Measurements from ENCODE around the gene ADAMTSL3. TPM values are rescaled to one million over a fixed set of nuclear protein-coding genes. Genes with fewer than 3 reads are reported as not detected.
A peak's percentile ranks its signal among the peaks of the same experiment; 100 is the strongest.

ADAMTSL3 gene
- polyA plus RNA-seq, 3 donors, result 3.0 to 4.5 (median 3.5) TPM

GRCh38 chr15:83654379-83655236, 685 bp downstream of the ADAMTSL3 start:
- peak in 1 of 3 donors; percentile 4 for DNase-seq (ENCODE audit: low read depth in 3 of 3, low spot score in 2 of 3)

- no peak for DNase-seq (ENCODE audit: low read depth in 3 of 3, low spot score in 2 of 3)
These were observed 1.3 kb downstream of the ADAMTSL3 start for GRCh38 chr15:83655237-83655616.

DNA sequence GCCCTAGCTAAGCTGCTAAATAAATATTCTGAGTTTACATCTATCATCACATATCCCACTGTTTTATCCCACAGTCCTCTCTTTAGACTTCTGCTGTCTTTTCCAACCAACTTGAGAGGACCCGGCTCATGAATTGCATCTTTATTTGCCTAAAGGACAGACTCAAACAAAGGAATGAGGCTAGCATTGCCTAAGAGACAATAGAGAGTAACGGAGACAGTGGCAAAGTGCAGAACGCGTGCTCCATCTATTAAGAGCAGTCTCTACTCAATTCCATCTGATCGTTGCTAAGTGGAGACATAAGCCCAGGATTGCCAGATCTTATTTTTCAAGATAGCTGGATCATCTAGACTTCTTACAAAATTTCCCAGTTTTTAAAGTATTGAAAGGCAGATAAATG, 2.3 kb downstream of the ADAMTSL3 start:
- no peak for DNase-seq (ENCODE audit: low read depth in 3 of 3, low spot score in 2 of 3)

DNA sequence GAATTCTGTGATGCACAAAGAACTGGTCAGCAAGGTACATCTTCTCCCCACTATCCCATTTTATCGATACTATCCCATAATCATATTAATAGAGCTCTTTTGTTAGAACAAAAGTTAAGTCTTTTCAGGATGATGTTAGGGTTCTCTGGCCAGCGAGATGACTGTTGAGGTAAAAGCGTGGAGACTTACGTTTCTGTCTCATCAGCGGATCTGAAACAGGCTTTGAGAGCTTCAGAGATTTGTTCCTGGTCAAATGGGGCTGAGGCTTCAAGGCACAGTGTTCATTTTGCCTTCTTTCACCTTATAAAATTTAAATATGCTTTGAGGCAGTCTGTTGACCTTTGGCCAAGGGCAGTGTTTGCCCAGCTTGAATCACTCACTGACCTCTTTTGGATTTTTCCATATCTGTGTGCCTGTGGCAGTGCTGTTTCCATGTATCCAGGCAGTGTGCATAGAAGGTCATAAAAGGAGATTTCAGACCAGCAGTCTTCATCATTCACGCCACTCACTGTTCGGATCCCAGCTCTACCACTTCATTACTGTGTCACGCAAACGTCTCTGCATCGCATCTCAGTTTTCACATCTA, 3.1 kb downstream of the ADAMTSL3 start:
- DNase-seq (ENCODE audit: low read depth in 3 of 3, low spot score in 2 of 3), result no peak

- no peak for DNase-seq (ENCODE audit: low read depth in 3 of 3, low spot score in 2 of 3)
These were observed 3.6 kb downstream of the ADAMTSL3 start for GRCh38 chr15:83657549-83657948.

DNA sequence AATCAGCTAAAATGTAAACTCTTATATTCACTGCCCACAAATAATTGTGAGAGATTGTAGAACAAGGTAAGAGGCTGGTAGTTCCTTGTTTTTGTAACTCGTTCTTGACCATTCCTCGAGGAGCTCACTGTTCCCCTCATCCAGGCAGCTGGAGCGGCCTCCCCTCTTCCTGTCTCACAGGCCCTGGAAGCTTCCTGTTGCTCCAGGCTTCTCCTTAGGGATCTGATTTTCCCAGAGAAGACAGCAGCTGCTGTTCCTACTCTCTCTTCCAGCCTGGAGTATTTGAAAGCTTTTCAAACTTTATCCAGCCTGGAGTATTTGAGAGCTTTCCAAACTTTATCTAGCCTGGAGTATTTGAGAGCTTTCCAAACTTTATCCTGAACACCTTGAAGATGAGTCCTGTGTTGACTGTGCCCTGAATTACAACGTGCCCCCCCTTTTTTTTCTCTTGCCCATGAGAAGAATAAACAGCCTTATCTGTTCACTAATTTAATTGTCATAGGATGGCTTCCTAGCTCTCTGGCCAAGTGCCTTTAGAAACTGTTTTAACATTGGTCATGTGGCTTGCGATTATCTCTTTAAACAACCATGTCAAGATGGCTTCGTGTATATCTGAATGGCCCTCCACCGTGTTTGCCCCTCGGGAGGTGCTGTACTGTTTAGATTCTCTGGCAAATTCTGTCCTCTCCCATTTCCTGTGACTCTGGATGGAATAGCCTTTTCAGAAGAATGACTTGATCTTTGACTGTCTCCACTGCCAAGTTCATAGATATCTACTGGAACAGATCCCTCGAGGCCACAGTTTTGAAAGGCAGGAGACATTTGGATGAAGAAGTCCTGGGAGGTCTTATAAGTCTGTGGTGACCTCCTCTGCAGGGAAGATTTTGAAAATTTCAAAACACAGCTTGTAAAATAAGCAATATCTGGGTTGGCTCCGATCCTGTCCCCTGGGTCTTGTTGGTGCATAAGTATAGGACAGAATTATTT, 4.8 kb downstream of the ADAMTSL3 start:
- DNase-seq (ENCODE audit: low read depth in 3 of 3, low spot score in 2 of 3), result no peak

GRCh38 chr15:83659417-83659812, 5.5 kb downstream of the ADAMTSL3 start:
- DNase-seq (ENCODE audit: low read depth in 3 of 3, low spot score in 2 of 3), result no peak

DNA sequence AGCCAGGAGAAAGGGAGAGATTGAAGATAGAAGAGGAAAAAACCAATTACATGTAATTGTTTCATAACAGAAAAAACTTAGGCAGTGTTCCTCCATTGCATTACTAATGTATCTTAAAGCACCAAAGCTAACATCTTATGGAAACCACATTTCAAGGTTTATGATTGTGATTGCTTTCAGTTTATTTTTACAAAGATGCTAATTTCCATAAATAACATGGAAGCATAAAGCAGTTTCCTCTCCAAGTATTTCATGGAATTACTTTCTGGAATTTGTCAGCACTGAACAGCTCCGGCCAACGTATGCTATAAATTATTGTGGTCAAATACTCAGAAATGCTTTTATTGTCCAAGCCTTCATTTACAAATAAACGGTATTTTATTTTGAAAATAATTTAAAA, 11.6 kb downstream of the ADAMTSL3 start:
- DNase-seq (ENCODE audit: low read depth in 3 of 3, low spot score in 2 of 3), result no peak

GRCh38 chr15:83670672-83671229, 16.8 kb downstream of the ADAMTSL3 start:
- DNase-seq (ENCODE audit: low read depth in 3 of 3, low spot score in 2 of 3), result no peak

DNA sequence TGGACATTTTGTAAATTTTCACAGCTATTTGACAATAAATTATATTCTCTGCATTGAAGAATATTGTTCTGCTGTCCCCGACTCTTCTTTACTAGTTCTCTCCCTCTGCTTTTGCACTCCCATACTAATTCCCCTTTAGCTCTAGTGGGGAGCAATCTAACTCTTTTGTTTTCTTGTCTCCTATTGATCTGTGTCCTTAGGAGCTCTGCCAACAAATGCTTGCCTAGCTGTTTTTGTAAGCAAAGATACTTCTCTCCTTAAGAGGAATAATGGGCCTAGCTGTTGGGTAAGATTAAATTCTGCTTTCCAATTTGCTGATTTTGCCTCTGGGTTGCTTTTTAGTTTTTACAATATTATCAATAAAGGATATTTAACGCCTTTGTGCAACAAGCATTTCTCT, 17.7 kb downstream of the ADAMTSL3 start:
- DNase-seq (ENCODE audit: low read depth in 3 of 3, low spot score in 2 of 3), result no peak

GRCh38 chr15:83673385-83673784, 19.5 kb downstream of the ADAMTSL3 start:
- no peak for DNase-seq (ENCODE audit: low read depth in 3 of 3, low spot score in 2 of 3)

DNA sequence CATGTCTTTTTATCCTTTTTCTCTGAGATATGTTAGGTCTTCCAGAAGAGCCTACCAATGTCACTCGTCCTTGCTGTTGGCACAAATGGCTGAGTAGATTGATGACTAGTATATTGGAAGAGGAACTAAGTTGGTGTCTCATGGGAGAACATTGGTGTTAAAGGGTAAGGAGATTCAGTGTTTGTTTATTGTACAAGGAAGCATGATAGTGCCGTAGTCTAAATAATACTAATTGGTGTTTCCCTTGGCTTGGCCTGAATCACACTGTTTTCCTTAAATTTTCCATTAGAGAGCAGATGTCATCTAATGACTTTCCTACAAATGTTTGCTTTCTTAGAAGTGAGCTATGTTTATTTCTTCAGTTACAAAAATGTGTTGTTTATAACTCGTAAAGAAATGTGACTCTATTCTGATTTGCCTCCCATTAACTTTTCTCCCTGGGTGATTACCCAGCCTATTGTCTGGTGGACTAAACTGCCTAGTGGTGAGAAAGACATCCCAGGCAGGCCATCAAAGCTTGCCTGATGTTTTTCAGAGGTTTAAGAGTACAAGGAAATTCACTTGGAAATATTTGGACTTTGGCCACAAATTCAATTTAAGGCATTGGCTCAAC, 28.7 kb downstream of the ADAMTSL3 start:
- DNase-seq (ENCODE audit: low read depth in 3 of 3, low spot score in 2 of 3), result no peak

DNA sequence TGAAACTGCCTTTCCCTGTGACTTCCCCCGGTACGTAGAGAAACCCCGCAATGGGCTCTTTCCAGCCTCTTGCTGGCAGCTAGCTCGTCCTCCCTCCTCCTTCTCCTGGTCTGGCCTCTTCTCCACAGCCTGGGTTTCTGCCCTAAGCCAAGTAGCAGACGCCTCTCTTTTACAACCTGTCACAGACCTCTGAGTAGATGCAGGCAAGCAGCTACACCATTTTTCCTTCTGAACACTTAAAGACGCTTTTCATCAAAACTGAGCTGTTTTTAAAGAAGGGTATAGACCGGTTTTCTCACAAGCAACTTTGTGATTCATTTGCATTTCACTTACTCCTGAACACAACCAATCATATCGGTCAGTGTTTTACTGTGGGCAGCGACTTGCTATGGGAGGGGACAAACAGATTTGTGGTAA, 32.0 kb downstream of the ADAMTSL3 start:
- no peak for DNase-seq (ENCODE audit: low read depth in 3 of 3, low spot score in 2 of 3)

GRCh38 chr15:83688201-83688600, 34.3 kb downstream of the ADAMTSL3 start:
- DNase-seq (ENCODE audit: low read depth in 3 of 3, low spot score in 2 of 3), result no peak

DNA sequence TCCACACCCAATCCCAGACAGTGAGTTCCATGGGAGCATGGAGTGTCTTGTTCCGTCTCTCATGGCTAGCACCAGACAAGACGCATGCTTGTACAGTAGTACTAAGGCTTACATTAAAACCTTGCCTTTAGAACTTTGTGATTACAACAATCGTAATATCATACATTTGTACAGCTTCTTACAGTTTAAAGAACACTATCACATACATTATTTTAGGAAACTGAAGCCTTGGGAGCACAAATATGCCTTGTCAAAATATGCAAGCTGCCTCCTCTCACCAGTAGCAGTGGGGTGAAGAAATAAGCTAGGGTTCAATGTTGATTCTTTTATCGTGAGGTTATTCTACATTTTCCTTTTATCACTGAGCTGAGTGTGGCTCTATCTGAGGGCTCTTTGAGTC, 36.8 kb downstream of the ADAMTSL3 start:
- no peak for DNase-seq (ENCODE audit: low read depth in 3 of 3, low spot score in 2 of 3)

DNA sequence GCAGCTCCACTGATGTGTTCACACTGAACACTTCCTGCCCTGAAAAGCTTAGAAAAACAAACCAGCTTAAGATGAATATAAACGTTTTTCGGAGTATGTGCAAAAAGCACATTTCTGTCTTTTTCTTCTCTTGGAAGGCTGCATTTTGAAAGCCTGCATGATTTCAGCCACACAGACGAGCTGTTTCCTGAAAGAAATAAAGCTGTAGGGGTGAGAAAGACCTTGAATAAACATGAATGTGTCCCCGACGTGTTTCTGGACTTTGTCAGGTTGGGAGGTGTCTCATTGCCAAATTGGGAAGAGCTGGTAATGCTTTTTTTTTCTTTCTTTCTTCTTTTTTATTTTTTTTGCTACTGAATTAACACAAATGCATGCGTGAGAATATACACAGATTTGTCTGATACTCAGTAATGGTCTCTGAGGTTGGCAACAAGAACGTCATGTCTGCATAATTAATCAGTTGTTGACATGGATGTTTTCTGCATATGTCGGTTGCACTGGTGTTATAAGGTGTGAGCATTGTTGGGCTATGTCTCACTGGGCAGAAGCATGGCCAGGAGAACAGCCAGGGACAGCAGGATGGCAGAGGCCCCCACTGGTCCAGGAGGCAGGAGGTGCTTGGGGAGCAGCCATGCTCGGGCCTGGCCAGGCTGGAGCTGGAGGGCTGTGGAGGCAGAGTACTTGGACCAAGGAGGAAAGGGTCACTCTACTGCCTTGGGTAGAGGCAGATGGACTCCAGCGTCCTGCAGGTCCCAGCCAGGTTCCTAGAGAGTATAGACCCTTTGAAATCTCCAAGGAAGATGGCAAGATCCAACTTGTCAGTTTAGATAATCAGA, 39.0 kb downstream of the ADAMTSL3 start:
- no peak for DNase-seq (ENCODE audit: low read depth in 3 of 3, low spot score in 2 of 3)

DNA sequence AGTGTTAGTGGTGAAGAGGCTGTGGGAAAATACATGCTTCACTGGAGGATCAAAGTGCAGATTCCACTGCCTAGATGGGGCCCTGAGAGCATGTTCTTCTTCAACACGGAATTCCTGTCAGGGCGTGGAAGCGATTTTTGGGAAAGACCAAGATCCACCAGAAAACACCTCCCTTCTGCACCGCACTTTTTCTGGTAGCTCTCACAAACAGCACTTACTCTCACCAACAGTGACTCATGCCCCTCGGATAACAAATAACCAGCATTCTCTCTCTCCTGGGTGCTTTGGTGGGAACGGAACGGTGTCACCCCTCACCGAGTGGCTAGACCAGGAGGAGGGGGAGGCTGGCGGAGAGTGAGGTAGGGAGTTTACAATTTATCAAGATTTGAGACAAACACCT, 40.1 kb downstream of the ADAMTSL3 start:
- DNase-seq (ENCODE audit: low read depth in 3 of 3, low spot score in 2 of 3), result no peak

DNA sequence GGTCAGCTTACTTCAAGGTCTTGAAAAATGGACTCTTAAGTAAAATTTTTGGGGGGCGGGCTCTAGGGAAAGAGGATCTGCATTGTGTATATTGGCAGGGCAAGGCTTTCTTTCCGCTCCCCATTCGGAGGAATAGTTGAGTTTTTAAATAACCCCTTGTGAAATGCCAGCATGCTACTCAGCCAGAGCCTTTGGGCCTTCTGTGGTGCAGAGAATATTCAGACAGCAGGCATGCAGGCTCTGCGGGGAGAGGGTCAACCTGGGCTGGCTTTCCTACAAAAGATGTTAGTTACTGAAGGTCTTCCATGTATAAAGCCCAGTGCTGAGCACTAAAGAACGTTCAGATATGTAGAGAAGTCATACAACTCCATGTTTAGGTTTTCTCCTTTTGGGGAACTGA, 40.6 kb downstream of the ADAMTSL3 start:
- DNase-seq (ENCODE audit: low read depth in 3 of 3, low spot score in 2 of 3), result no peak

DNA sequence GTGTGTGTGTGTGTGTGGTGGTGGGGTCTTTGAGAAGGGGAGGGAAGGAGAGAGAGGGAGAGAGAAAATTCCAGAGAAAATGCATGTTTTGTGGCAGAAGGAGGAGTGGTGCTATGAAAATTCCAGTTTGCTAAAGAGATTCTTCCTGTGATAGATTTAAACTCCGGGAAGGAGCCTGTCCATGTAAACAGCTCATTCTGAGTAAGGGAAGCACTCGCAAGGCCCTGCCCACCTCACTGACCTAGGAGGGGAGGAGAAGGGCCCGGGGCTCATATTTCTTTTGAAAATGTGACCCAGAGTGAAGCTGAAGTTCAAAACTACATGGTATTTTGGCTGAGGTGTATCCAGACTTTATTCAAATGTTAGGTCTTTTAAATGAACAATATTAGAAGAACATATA, 41.3 kb downstream of the ADAMTSL3 start:
- DNase-seq (ENCODE audit: low read depth in 3 of 3, low spot score in 2 of 3), result no peak
